Smooth muscle cell (in vitro differentiated cells): Measurements from ENCODE around the gene EGF. TPM values are rescaled to one million over a fixed set of nuclear protein-coding genes. Genes with fewer than 3 reads are reported as not detected.
"Not testable (repeated sequence)": the region's sequence is repeated elsewhere in the genome, so short reads cannot be mapped to it uniquely, and the experiment has no call there.

Experiments used
- DNase-seq: peaks from one replicate; lab custom pipeline; 2025; ENCODE audit not compliant: unreplicated experiment; lab: John Stamatoyannopoulos, UW
- H2AFZ ChIP-seq: fragments of 200-600 bp; sonication (generic); 2 replicates; pipeline ENCODE4 v1.6.0; 2016; ENCODE audit warnings: antibody characterized with exemption, low read depth, mild to moderate bottlenecking
- H3F3A ChIP-seq: fragments of 200-600 bp; sonication (generic); 2 replicates; pipeline ENCODE4 v1.6.0; 2017; ENCODE audit warnings: antibody characterized with exemption, low read depth
- H3K27ac ChIP-seq: fragments of 200-600 bp; sonication (generic); 2 replicates; pipeline ENCODE4 v1.5.1; 2016; ENCODE audit warnings: low read depth, mild to moderate bottlenecking
- H3K27me3 ChIP-seq: fragments of 200-600 bp; sonication (generic); 2 replicates; pipeline ENCODE4 v1.6.1; 2016; ENCODE audit warnings: low read depth, mild to moderate bottlenecking
- H3K36me3 ChIP-seq: fragments of 200-600 bp; sonication (generic); 2 replicates; pipeline ENCODE4 v1.5.1; 2016; ENCODE audit warnings: low read depth
- H3K4me1 ChIP-seq: fragments of 200-600 bp; sonication (generic); 2 replicates; pipeline ENCODE4 v1.5.1; 2016; ENCODE audit warnings: low read depth
- H3K4me2 ChIP-seq: fragments of 200-600 bp; sonication (generic); 2 replicates; pipeline ENCODE4 v1.6.0; 2016; ENCODE audit warnings: mild to moderate bottlenecking
- H3K4me3 ChIP-seq: fragments of 200-600 bp; sonication (generic); 2 replicates; pipeline ENCODE4 v1.5.1; 2016; ENCODE audit warnings: mild to moderate bottlenecking
- H3K79me2 ChIP-seq: fragments of 200-600 bp; sonication (generic); 2 replicates; pipeline ENCODE4 v1.6.0; 2016; ENCODE audit warnings: low read depth, mild to moderate bottlenecking
- H3K9ac ChIP-seq: fragments of 200-600 bp; sonication (generic); 2 replicates; pipeline ENCODE4 v1.6.0; 2016; ENCODE audit warnings: low read depth
- H3K9me3 ChIP-seq: fragments of 200-600 bp; sonication (generic); replicated peaks from 2 replicates; pipeline ENCODE4 v1.5.1; 2016; ENCODE audit warnings: low read depth
- H4K20me1 ChIP-seq: fragments of 200-600 bp; sonication (generic); 2 replicates; pipeline ENCODE4 v1.6.0; 2016; ENCODE audit warnings: low read depth
- CTCF ChIP-seq: fragments of 200-600 bp; sonication (generic); IDR thresholded peaks from 2 replicates; pipeline ENCODE4 v1.5.1; 2017; ENCODE audit warnings: borderline replicate concordance, mild to moderate bottlenecking, antibody characterized with exemption; ENCODE audit not compliant: insufficient read depth, poor library complexity, severe bottlenecking
- WGBS: methylation state at CpG from one replicate; pipeline ENCODE4 v1.1.7; 2016; ENCODE audit warnings: low lambda C conversion rate; 5-methylcytosine and 5-hydroxymethylcytosine counted together
- polyA plus RNA-seq: library from polyadenylated mRNA; unstranded; fragments of >200 nt; fragmentation: Nextera tagmentation; extraction: Ambion mirVana; gene quantifications from 2 replicates; pipeline ENCODE4 v1.2.1, GENCODE V29; 2016
- total RNA-seq: library from RNA; depleted of rRNA; stranded (reverse); fragments of >200 nt; gene quantifications from 2 replicates; pipeline ENCODE4 v1.2.3, GENCODE V29; 2014

The EGF gene
- total and polyA plus RNA-seq, 2 experiments from 2014 or later = 0.72 to 15.2 TPM

GRCh38 chr4:109931318-109931717 is 18.6 kb downstream of the EGF start:
- DNase-seq = no peak
- TF ChIP-seq CTCF = no peak
- Histone ChIP-seq H2AFZ (no peak overlapping the region), H3K9ac (no peak overlapping the region), H3K4me3 (no peak overlapping the region), H3K4me1 (no peaks in the 10 kb centered on the region), H3K27ac (no peak overlapping the region), H3K36me3 (no peaks in the 10 kb centered on the region), H3K4me2 (no peak overlapping the region), H3F3A (no peaks in the 10 kb centered on the region), H3K9me3 (no peaks in the 10 kb centered on the region), H3K79me2 (no peaks in the 10 kb centered on the region), H3K27me3 (no peaks in the 10 kb centered on the region), H4K20me1 (no peaks in the 10 kb centered on the region)
- 96% methylated on average over 4 of the region's 4 CpGs for WGBS

DNA sequence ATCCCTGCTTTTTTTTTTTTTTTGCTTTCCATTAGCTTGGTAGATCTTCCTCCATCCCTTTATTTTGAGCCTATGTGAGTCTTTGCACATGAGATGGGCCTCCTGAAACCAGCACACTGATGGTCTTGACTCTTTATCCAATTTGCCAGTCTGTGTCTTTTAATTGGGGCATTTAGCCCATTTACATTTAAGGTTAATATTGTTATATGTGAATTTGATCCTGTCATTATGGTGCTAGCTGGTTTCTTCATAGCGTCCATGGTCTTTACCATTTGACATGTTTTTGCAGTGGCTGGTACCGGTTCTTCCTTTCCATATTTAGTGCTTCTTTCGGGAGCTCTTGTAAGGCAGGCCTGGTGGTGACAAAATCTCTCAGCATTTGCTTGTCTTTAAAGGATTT is 24.7 kb downstream of the EGF start:
- not testable (repeated sequence) for H3K36me3 ChIP-seq, H3K4me2 ChIP-seq, H3K9me3 ChIP-seq, H2AFZ ChIP-seq, H3K9ac ChIP-seq, H3K27me3 ChIP-seq, H4K20me1 ChIP-seq, H3K4me1 ChIP-seq, DNase-seq, H3K27ac ChIP-seq, H3F3A ChIP-seq, H3K4me3 ChIP-seq, H3K79me2 ChIP-seq
- WGBS = 99% methylated on average over 3 of the region's 3 CpGs

GRCh38 chr4:109939190-109939589 is 26.5 kb downstream of the EGF start:
- Histone ChIP-seq H3K9ac (no peak overlapping the region), H3K36me3 (no peaks in the 10 kb centered on the region), H3K27ac (no peak overlapping the region), H3K9me3 (no peaks in the 10 kb centered on the region), H3F3A (no peaks in the 10 kb centered on the region), H3K79me2 (no peaks in the 10 kb centered on the region), H3K4me1 (no peaks in the 10 kb centered on the region), H3K4me3 (no peak overlapping the region), H4K20me1 (no peaks in the 10 kb centered on the region), H3K4me2 (no peak overlapping the region), H3K27me3 (no peaks in the 10 kb centered on the region), H2AFZ (no peak overlapping the region)
- no peak for TF ChIP-seq CTCF
- DNase-seq = no peak
- WGBS = 98% methylated on average over 7 of the region's 7 CpGs

DNA sequence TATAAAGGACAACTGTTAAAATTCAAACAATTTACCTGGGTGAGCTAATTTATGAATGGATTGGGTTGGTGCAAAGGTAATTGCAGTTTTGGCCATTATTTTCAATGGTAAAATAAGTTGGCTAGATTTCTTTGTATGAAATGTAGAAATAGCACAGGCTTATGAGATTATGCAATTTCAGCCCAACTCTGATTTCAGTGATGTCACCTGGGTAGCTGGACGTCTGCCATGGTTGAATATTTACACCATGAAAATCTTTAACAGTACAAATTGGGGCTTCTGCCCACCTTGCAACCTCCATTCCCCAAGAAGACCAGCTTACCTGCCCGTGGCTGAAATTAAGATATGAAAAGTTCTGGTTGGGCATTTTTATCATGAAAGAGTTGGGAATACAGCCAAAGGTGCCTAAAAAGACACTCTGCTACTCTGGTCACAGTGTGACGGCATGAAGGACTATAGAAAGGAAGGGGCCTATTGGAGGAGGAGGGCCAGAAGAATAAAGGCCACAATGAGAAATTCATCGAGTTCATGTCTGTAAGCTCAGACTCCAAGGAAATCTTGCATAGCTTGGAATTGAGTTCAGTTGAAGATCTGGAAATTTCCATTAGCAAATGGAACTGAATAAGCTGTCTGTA is 29.7 kb downstream of the EGF start:
- H4K20me1 ChIP-seq = no peaks in the 10 kb centered on the region
- H3K79me2 ChIP-seq = no peaks in the 10 kb centered on the region
- H3K9ac ChIP-seq = no peak overlapping the region
- H3K4me2 ChIP-seq = no peak overlapping the region
- no peaks in the 10 kb centered on the region for H3K4me1 ChIP-seq
- no peaks in the 10 kb centered on the region for H3K36me3 ChIP-seq
- H3K9me3 ChIP-seq = no peaks in the 10 kb centered on the region
- H3K27ac ChIP-seq = no peak overlapping the region
- WGBS = 93% methylated on average over 4 of the region's 4 CpGs
- DNase-seq = no peak
- H3F3A ChIP-seq = no peaks in the 10 kb centered on the region
- no peak overlapping the region for H3K4me3 ChIP-seq
- H3K27me3 ChIP-seq = no peaks in the 10 kb centered on the region
- H2AFZ ChIP-seq = no peak overlapping the region
- no peak for TF ChIP-seq CTCF
